ENCODE results near the gene RGS7. TPM values are rescaled to one million over a fixed set of nuclear protein-coding genes. Genes with fewer than 3 reads are reported as not detected.
"Not testable (repeated sequence)": the region's sequence is repeated elsewhere in the genome, so short reads cannot be mapped to it uniquely, and the experiment has no call there.

RGS7 gene
- total RNA-seq, 1 donor from 2014 or later = not detected

- Histone ChIP-seq H3K9me3 (no peaks in the 10 kb centered on the region), H3K27ac (no peak overlapping the region), H3K4me1 (no peaks in the 10 kb centered on the region), H3K4me3 (no peak overlapping the region), H3K27me3 (no peaks in the 10 kb centered on the region), H3K36me3 (no peaks in the 10 kb centered on the region)
- intact Hi-C loops (cut with DNase I) = no loop called here
- no peak for DNase-seq (ENCODE audit: extremely low spot score in 2 of 2)
- TF ChIP-seq POLR2AphosphoS5 (IDR thresholded peaks at IDR 0.05; ENCODE audit: insufficient read depth in 1 of 2, low read depth in 1 of 2) = no peak
These were observed 473.5 kb downstream of the RGS7 start for GRCh38 chr1:240883490-240883889.

- DNase-seq (ENCODE audit: extremely low spot score in 2 of 2); H3K36me3 ChIP-seq; H3K27me3 ChIP-seq; intact Hi-C loops (cut with DNase I); H3K4me1 ChIP-seq; H3K4me3 ChIP-seq; H3K9me3 ChIP-seq; H3K27ac ChIP-seq: not testable (repeated sequence)
These were observed 474.2 kb downstream of the RGS7 start for GRCh38 chr1:240882656-240883308.

GRCh38 chr1:240878631-240879030, 478.4 kb downstream of the RGS7 start:
- TF ChIP-seq CTCF (IDR thresholded peaks at IDR 0.05) = no peak
- TF ChIP-seq POLR2A (IDR thresholded peaks at IDR 0.05) = no peak
- no peak for TF ChIP-seq POLR2AphosphoS5 (IDR thresholded peaks at IDR 0.05; ENCODE audit: insufficient read depth in 1 of 2, low read depth in 1 of 2)
- H3K36me3 ChIP-seq = no peaks in the 10 kb centered on the region
- H3K4me3 ChIP-seq = no peak overlapping the region
- DNase-seq (ENCODE audit: extremely low spot score in 2 of 2) = no peak
- H3K4me1 ChIP-seq = no peaks in the 10 kb centered on the region
- H3K9me3 ChIP-seq = no peaks in the 10 kb centered on the region
- H3K27me3 ChIP-seq = no peaks in the 10 kb centered on the region
- intact Hi-C loops (cut with DNase I) = no loop called here
- H3K27ac ChIP-seq = no peak overlapping the region

GRCh38 chr1:240877605-240878004, 479.4 kb downstream of the RGS7 start:
- H3K36me3 ChIP-seq = no peaks in the 10 kb centered on the region
- no peak for DNase-seq (ENCODE audit: extremely low spot score in 2 of 2)
- intact Hi-C loops (cut with DNase I) = no loop called here
- H3K4me1 ChIP-seq = no peaks in the 10 kb centered on the region
- H3K27ac ChIP-seq = no peak overlapping the region
- H3K4me3 ChIP-seq = no peak overlapping the region
- no peaks in the 10 kb centered on the region for H3K9me3 ChIP-seq
- H3K27me3 ChIP-seq = no peaks in the 10 kb centered on the region
- TF ChIP-seq CTCF (IDR thresholded peaks at IDR 0.05) (no peak), POLR2A (IDR thresholded peaks at IDR 0.05) (no peak), POLR2AphosphoS5 (IDR thresholded peaks at IDR 0.05; ENCODE audit: insufficient read depth in 1 of 2, low read depth in 1 of 2) (no peak)

GRCh38 chr1:240876071-240876470, 480.9 kb downstream of the RGS7 start:
- no peak for TF ChIP-seq POLR2A (IDR thresholded peaks at IDR 0.05)
- no peak for TF ChIP-seq CTCF (IDR thresholded peaks at IDR 0.05)
- TF ChIP-seq POLR2AphosphoS5 (IDR thresholded peaks at IDR 0.05; ENCODE audit: insufficient read depth in 1 of 2, low read depth in 1 of 2) = no peak
- Histone ChIP-seq H3K36me3 (no peaks in the 10 kb centered on the region), H3K27ac (no peak overlapping the region), H3K9me3 (no peaks in the 10 kb centered on the region), H3K4me1 (no peaks in the 10 kb centered on the region), H3K27me3 (no peaks in the 10 kb centered on the region), H3K4me3 (no peak overlapping the region)
- intact Hi-C loops (cut with DNase I) = no loop called here
- DNase-seq (ENCODE audit: extremely low spot score in 2 of 2) = no peak

GRCh38 chr1:240869071-240869470, 487.9 kb downstream of the RGS7 start:
- H3K4me1 ChIP-seq = no peaks in the 10 kb centered on the region
- H3K27me3 ChIP-seq = no peaks in the 10 kb centered on the region
- TF ChIP-seq POLR2A (IDR thresholded peaks at IDR 0.05) = no peak
- no peak for TF ChIP-seq POLR2AphosphoS5 (IDR thresholded peaks at IDR 0.05; ENCODE audit: insufficient read depth in 1 of 2, low read depth in 1 of 2)
- no peak for TF ChIP-seq CTCF (IDR thresholded peaks at IDR 0.05)
- H3K4me3 ChIP-seq = no peak overlapping the region
- DNase-seq (ENCODE audit: extremely low spot score in 2 of 2) = no peak
- H3K9me3 ChIP-seq = no peaks in the 10 kb centered on the region
- no peaks in the 10 kb centered on the region for H3K36me3 ChIP-seq
- intact Hi-C loops (cut with DNase I) = no loop called here
- no peak overlapping the region for H3K27ac ChIP-seq

All from vagina (tissue), 2 donors.